ENCODE measurements around the gene GIPC3.

The GIPC3 gene

GRCh38 chr19:3585301-3586126, at the start of gene GIPC3:
TSS of gene GIPC3 (plus strand) at chr19:3585478. CDS start at chr19:3585598, 120 bp downstream.
- DNase-seq: no peak

GRCh38 chr19:3535563-3535965, 49.7 kb upstream of the GIPC3 start:
- DNase-seq: no peak

GRCh38 chr19:3535981-3536380, 49.3 kb upstream of the GIPC3 start:
- DNase-seq: no peak

GRCh38 chr19:3536429-3537100, 48.7 kb upstream of the GIPC3 start:
- DNase-seq: no peak

- no peak for DNase-seq
These were observed 48.2 kb upstream of the GIPC3 start for GRCh38 chr19:3537101-3537437.

GRCh38 chr19:3537438-3538240, 47.6 kb upstream of the GIPC3 start:
- DNase-seq: no peak

- no peak for DNase-seq
These were observed 46.9 kb upstream of the GIPC3 start for GRCh38 chr19:3538258-3538929.

GRCh38 chr19:3538965-3539755, 46.1 kb upstream of the GIPC3 start, which contains the start of gene TEKTIP1:
TSS of gene TEKTIP1 (plus strand) at chr19:3539174. CDS start at chr19:3539178, 4 bp downstream.
- peak in 1 of 2 experiments; percentile 14 for DNase-seq

- no peak for DNase-seq
These were observed 45.5 kb upstream of the GIPC3 start for GRCh38 chr19:3539756-3540118.

- no peak for DNase-seq
These were observed 41.9 kb upstream of the GIPC3 start for GRCh38 chr19:3543150-3544057.

- no peak for DNase-seq
These were observed 41.3 kb upstream of the GIPC3 start for GRCh38 chr19:3544058-3544376.

- DNase-seq: peak in 1 of 2 experiments; percentile 50
These were observed 40.3 kb upstream of the GIPC3 start for GRCh38 chr19:3544742-3545668.

- DNase-seq: no peak
These were observed 39.6 kb upstream of the GIPC3 start for GRCh38 chr19:3545669-3546034.

- no peak for DNase-seq
These were observed 39.2 kb upstream of the GIPC3 start for GRCh38 chr19:3546119-3546518.

- DNase-seq: no peak
These were observed 38.0 kb upstream of the GIPC3 start for GRCh38 chr19:3547301-3547731.

GRCh38 chr19:3547767-3548282, 37.5 kb upstream of the GIPC3 start:
- DNase-seq: no peak

GRCh38 chr19:3548606-3549005, 36.7 kb upstream of the GIPC3 start:
- DNase-seq: no peak

GRCh38 chr19:3549816-3550215, 35.5 kb upstream of the GIPC3 start:
- no peak for DNase-seq

GRCh38 chr19:3550947-3551791, 34.1 kb upstream of the GIPC3 start:
- no peak for DNase-seq
